DOHH2 (cell line): ENCODE measurements around the gene ATE1.

ENCODE experiments used
- H3F3A ChIP-seq: fragments of 200-600 bp; sonication (generic), shearing (Covaris generic); 2 replicates; pipeline ENCODE4 v1.6.0; 2016; ENCODE audit warnings: antibody characterized with exemption, mild to moderate bottlenecking; ENCODE audit not compliant: control insufficient read depth, insufficient read depth
- H3K27ac ChIP-seq: fragments of 200-600 bp; sonication (generic); 2 replicates; pipeline ENCODE4 v1.5.1; 2014; ENCODE audit warnings: low read depth, mild to moderate bottlenecking, low read length, moderate library complexity
- H3K27me3 ChIP-seq: fragments of 200-600 bp; sonication (generic); 2 replicates; pipeline ENCODE4 v1.6.1; 2014; ENCODE audit warnings: mild to moderate bottlenecking, low read length, mixed read lengths; ENCODE audit not compliant: control insufficient read depth
- H3K36me3 ChIP-seq: fragments of 200-600 bp; sonication (generic); 2 replicates; pipeline ENCODE4 v1.6.1; 2014; ENCODE audit warnings: mild to moderate bottlenecking, low read length, moderate library complexity, mixed read lengths; ENCODE audit not compliant: control insufficient read depth
- H3K4me1 ChIP-seq: fragments of 200-600 bp; sonication (generic); 2 replicates; pipeline ENCODE4 v1.6.1; 2014; ENCODE audit warnings: mild to moderate bottlenecking, low read length, mixed read lengths; ENCODE audit not compliant: control insufficient read depth
- H3K4me2 ChIP-seq: fragments of 200-600 bp; sonication (generic); 2 replicates; pipeline ENCODE4 v1.6.0; 2014; ENCODE audit warnings: mild to moderate bottlenecking, low read length, moderate library complexity
- H3K4me3 ChIP-seq: fragments of 200-600 bp; sonication (generic); 2 replicates; pipeline ENCODE4 v1.5.1; 2014; ENCODE audit warnings: mild to moderate bottlenecking, low read length, mixed read lengths
- H3K79me2 ChIP-seq: fragments of 200-600 bp; sonication (generic); 2 replicates; pipeline ENCODE4 v1.6.1; 2014; ENCODE audit warnings: mild to moderate bottlenecking, low read length, mixed read lengths; ENCODE audit not compliant: control insufficient read depth
- H3K9me2 ChIP-seq: fragments of 200-600 bp; sonication (generic); replicated peaks from 2 replicates; pipeline ENCODE4 v1.6.1; 2014; ENCODE audit warnings: mild to moderate bottlenecking, low read length, mixed read lengths; ENCODE audit not compliant: control insufficient read depth
- H3K9me3 ChIP-seq: fragments of 200-600 bp; sonication (generic); 2 replicates; pipeline ENCODE4 v1.6.1; 2014; ENCODE audit warnings: antibody characterized with exemption, low read length, mixed read lengths; ENCODE audit not compliant: control insufficient read depth, insufficient read depth
- H4K20me1 ChIP-seq: fragments of 200-600 bp; sonication (generic); 2 replicates; pipeline ENCODE4 v1.6.0; 2014; ENCODE audit warnings: low read depth, mild to moderate bottlenecking, antibody characterized with exemption, low read length, moderate library complexity; ENCODE audit not compliant: control insufficient read depth, insufficient read depth
- EZH2phosphoT487 ChIP-seq: fragments of 200-600 bp; sonication (generic); IDR thresholded peaks from 2 replicates; pipeline ENCODE4 v1.6.1; 2017; ENCODE audit warnings: borderline replicate concordance, mild to moderate bottlenecking, antibody characterized with exemption, low read length, moderate library complexity, mixed read lengths
- TF ChIP-seq, protein P1 (sequence below): fragments of 200-600 bp; sonication (generic); IDR thresholded peaks from one replicate; pipeline ENCODE4 v1.5.1; 2014; ENCODE audit warnings: antibody characterized with exemption, mild to moderate bottlenecking, low read depth, low read length; ENCODE audit not compliant: poor library complexity, severe bottlenecking

Gene ATE1

DNA sequence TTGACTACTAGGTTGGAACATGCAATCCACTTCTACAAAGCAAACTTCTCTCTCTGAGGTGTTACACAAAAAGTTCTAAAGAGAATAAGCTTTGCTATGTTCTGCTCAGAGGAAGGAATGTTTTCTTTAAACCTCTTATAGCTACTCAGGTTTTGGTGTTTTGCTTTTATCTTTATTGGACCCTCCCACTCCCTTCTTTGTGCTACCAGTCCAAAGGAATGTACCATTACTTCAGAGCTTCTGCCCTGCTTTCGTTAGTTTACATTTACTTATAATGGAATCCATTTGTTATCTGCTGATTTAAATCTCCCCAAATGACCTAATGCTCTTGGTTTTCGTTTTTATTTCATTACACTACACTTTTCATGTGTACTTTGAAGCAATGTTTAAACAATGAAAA is 154.9 kb downstream of the ATE1 start:
- Histone ChIP-seq H3K27ac (no peak overlapping the region), H3F3A (no peaks in the 10 kb centered on the region)

DNA sequence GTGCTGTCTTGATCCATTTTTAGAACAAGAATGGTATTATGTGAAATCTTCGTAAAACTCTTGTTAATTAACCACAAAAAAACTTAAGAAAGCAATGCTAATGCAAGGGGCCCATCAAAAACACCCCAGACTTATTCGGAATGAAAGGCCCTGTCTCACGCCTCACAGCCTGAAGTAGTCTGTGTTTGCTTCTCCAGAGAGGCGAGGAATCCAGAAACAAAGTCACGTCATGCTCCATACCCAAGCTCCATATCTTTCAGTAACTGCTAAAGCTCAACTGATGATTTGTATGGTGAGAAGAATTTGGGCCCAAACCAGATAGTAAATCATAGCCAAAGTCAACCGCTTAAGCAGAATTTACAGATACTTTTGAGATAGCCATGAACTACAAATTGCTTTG is 155.4 kb downstream of the ATE1 start:
- no peak for TF ChIP-seq EZH2phosphoT487
- TF ChIP-seq, protein P1, sequence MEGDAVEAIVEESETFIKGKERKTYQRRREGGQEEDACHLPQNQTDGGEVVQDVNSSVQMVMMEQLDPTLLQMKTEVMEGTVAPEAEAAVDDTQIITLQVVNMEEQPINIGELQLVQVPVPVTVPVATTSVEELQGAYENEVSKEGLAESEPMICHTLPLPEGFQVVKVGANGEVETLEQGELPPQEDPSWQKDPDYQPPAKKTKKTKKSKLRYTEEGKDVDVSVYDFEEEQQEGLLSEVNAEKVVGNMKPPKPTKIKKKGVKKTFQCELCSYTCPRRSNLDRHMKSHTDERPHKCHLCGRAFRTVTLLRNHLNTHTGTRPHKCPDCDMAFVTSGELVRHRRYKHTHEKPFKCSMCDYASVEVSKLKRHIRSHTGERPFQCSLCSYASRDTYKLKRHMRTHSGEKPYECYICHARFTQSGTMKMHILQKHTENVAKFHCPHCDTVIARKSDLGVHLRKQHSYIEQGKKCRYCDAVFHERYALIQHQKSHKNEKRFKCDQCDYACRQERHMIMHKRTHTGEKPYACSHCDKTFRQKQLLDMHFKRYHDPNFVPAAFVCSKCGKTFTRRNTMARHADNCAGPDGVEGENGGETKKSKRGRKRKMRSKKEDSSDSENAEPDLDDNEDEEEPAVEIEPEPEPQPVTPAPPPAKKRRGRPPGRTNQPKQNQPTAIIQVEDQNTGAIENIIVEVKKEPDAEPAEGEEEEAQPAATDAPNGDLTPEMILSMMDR = no peak
- Histone ChIP-seq H3K4me1 (no peaks in the 10 kb centered on the region), H3K9me3 (peaks cover 3% of the 10 kb centered on the region; the same call in 1 of the 2 replicates), H3K4me2 (no peak overlapping the region), H3K36me3 (no peaks in the 10 kb centered on the region), H4K20me1 (no peaks in the 10 kb centered on the region), H3K79me2 (no peaks in the 10 kb centered on the region), H3K9me2 (no peaks in the 10 kb centered on the region), H3F3A (no peaks in the 10 kb centered on the region), H3K27me3 (no peaks in the 10 kb centered on the region), H3K27ac (no peak overlapping the region), H3K4me3 (no peak overlapping the region)

More for the DNA sequence above, 154.9 kb downstream of the ATE1 start:
- H3K79me2 ChIP-seq = no peaks in the 10 kb centered on the region
- no peaks in the 10 kb centered on the region for H4K20me1 ChIP-seq
- no peaks in the 10 kb centered on the region for H3K36me3 ChIP-seq
- no peak for TF ChIP-seq EZH2phosphoT487
- TF ChIP-seq, protein P1 = no peak
- H3K27me3 ChIP-seq = no peaks in the 10 kb centered on the region
- H3K4me1 ChIP-seq = no peaks in the 10 kb centered on the region
- H3K9me2 ChIP-seq = no peaks in the 10 kb centered on the region
- no peak overlapping the region for H3K4me3 ChIP-seq
- no peak overlapping the region for H3K4me2 ChIP-seq
- H3K9me3 ChIP-seq = no peaks in the 10 kb centered on the region

DNA sequence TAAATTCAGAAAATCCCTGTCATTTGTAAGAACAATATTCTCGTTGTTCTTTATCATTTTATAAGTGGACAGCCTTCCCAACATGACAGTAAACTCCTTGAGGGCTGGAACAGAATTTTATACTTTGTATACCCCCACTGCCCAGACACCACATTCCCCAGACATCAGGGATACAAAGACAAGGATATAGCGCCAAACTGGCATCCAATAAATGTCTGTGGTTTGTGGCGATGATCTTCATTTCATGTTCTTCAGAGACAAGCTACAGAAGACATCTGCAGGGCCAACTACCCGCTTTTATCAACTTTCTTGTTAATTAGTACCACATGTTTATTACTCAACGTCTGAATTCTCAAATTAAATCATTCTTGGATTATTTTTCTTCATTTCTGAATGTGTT is 155.9 kb downstream of the ATE1 start:
- H3K27ac ChIP-seq = no peak overlapping the region
- H3F3A ChIP-seq = no peaks in the 10 kb centered on the region

More for the DNA sequence above, 155.9 kb downstream of the ATE1 start:
- H4K20me1 ChIP-seq = no peaks in the 10 kb centered on the region
- peaks cover 3% of the 10 kb centered on the region; the same call in 1 of the 2 replicates for H3K9me3 ChIP-seq
- no peaks in the 10 kb centered on the region for H3K9me2 ChIP-seq
- no peaks in the 10 kb centered on the region for H3K27me3 ChIP-seq
- no peak overlapping the region for H3K4me2 ChIP-seq
- no peaks in the 10 kb centered on the region for H3K79me2 ChIP-seq
- no peak overlapping the region for H3K4me3 ChIP-seq
- no peaks in the 10 kb centered on the region for H3K36me3 ChIP-seq
- TF ChIP-seq EZH2phosphoT487 = no peak
- TF ChIP-seq, protein P1 = no peak
- no peaks in the 10 kb centered on the region for H3K4me1 ChIP-seq
